Measurements from ENCODE around the gene GPR34.
"Not testable (repeated sequence)": the region's sequence is repeated elsewhere in the genome, so short reads cannot be mapped to it uniquely, and the experiment has no call there.

The GPR34 gene

GRCh38 chrX:41693024-41693423, 4.3 kb downstream of the GPR34 start:
- DNase-seq (ENCODE audit: low read depth) = no peak

DNA sequence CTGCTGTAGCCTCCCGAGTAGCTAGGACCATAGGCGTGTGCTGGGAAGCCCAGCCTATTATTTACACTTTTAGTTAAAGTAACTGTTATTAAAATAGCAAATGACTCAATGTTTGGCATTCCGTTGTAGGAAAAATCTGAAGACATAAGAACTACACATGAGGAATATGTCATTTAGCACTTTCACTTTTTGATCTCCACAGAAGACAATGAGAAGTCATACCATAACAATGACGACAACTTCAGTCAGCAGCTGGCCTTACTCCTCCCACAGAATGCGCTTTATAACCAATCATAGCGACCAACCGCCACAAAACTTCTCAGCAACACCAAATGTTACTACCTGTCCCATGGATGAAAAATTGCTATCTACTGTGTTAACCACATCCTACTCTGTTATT, 6.7 kb downstream of the GPR34 start:
- peak; percentile 2 for DNase-seq (ENCODE audit: low read depth)

DNA sequence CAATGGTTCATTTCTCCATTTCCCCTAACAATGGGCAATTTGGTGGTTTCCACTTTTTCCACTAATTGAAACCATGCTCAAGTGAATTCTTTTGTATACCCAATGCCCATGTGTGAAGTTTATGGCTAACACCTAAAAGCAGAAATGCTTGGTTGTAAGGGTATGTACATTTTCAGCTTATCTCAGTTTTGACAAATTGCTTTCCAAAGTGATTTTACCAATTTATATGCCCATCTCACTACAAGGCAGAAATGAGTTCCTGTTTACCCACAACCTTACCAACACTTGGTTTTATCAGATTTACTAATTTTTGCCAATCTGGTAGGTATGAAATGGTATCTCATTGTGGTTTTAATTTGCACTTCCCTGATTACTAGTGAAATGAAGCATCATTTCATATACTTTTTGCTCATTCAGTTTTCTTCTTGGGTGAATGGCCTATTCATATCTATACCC, 14.8 kb downstream of the GPR34 start:
- no peak for DNase-seq (ENCODE audit: low read depth)

DNA sequence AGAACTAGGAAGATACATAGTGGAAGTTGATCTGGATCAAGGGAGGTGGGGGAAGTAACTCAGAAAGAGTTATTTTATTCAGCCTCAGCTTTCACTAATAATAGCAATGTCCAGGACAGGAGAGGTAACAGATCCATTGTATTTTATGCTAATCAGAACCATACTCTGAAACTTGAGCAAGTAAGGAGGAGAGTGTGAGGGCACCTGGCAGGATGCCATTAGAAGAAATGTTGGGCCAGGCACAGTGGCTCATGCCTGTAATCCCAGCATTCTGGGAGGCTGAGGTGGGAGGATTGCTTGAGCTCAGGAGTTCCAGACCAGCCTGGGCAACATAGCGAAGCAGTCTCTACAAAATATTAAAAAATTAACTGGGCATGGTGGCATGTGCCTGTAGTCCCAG, 16.3 kb downstream of the GPR34 start:
- DNase-seq (ENCODE audit: low read depth) = no peak

- DNase-seq (ENCODE audit: low read depth) = no peak
These were observed 17.1 kb downstream of the GPR34 start for GRCh38 chrX:41705680-41706374.

DNA sequence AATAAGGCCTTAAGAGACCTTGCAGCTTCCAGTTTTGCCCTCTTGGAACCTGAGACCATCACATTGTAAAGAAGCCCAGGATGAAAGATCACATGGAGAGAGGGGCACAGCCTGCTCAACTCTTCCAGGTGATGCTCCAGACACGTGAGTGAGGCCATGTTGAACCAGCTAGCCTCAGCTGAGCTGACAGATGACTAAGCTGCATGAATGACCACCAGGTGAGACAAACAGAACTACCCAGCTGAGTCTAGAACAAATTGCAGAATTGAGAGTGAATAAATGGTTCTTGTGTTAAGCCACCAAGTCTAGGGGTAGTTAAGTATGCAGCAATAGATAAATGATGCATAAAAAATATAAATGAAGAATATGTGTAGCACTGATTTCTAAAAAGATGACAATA, 18.4 kb downstream of the GPR34 start:
- no peak for DNase-seq (ENCODE audit: low read depth)

GRCh38 chrX:41708486-41708885, 19.7 kb downstream of the GPR34 start:
- DNase-seq (ENCODE audit: low read depth) = no peak

DNA sequence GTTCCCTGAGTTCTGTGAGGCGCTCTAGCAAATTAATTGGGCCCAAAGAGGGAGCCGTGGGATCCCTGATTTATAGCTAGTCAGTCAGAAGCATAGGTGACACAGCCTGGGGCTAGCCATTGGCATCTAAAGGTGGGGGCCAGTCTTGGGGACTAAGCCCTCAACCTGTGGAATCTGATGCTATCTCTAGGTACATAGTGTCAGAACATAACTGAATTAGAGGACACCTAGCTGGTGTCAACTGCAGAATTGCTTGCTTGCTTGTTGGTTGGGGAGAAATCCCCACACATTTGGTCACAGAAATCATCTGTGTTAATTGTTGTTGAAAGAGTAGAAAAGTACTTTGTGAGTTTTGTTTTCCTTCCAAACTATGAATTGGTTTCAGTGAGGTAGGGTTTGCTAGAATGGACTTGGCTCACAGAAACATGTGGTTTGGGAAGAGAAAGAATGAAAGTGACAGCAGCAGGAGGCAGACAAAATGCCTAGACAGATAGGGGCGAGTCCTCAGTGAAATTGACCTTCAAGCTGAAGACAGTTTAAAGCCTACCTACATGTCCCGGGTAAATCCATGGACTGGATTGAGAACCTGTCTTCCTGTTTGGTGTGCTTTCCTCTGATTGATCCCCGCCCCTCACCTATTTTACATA, 22.4 kb downstream of the GPR34 start:
- no peak for DNase-seq (ENCODE audit: low read depth)

GRCh38 chrX:41716222-41716621, 27.4 kb downstream of the GPR34 start:
- DNase-seq (ENCODE audit: low read depth) = no peak

DNA sequence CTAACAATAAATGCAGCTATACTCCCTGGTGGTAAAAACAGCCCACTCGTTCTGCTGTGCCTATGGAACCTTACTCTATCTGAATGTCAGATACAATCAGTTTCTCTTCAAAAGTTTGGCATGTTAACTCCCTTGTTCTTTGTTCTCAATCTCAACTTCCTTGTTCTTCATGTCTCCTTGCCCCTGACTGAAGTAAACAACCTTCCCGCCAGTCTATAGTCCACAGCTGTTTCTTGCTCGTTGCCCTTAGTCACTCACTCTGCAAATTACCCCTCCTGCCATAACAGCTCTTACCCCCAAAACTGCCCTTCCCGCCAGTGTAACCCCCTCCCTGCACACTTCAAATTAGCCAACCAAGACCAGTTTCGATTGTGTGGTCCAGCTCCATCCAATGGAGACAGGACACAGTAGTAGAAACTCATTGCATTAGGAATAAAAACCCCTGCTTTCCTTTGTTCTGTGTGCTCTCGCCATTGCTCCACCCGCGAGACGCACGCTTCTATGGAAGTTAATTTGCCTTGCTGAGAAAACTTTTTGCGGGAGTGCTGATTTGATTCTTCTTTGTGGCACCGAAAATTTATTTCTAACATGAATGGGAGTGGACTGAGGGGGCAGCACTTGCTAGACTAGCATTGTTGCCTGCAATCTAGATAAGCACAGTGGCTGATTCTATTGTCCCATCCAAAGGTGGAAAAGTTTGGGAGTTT, 28.1 kb downstream of the GPR34 start:
- no peak for DNase-seq (ENCODE audit: low read depth)

DNA sequence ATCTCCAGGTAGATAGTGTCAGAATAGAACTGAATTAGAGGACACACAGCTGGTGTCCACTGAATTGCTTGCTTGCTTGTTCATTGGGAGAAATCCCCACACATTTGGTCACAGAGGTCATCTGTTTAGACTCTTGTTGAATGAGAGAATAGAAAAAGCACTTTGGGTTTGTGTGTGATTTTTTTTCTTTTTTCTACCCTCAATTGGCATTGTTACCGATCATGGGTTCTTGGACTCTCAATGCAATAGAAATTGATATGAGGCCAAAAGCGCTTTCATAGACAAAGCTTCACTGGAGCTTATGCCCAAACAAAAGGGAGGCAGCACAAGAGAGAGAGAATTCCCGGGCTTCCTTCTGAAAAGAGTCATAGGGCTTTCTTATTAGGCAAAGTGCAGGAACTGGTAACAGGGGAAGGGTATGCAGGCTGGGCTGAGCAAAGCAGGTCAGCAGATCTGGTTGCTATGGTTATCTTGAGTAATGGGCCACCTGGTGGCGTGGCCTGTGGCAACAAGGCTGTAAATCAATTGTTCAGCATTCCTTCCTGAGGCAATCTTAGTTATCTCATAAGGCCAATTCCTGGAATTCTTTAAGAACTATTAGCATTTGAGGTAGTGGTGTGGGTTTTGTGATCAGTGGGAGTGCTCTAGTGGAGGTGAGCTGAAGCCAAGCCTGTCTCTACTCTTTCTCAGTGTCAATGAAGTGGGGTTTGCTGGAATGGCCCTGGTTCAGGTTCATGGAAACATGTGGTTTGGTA, 29.9 kb downstream of the GPR34 start:
- DNase-seq (ENCODE audit: low read depth) = no peak

GRCh38 chrX:41719610-41720009, 30.8 kb downstream of the GPR34 start:
- DNase-seq (ENCODE audit: low read depth) = not testable (repeated sequence)

GRCh38 chrX:41720125-41720779, 31.5 kb downstream of the GPR34 start:
- peak; percentile 42 for DNase-seq (ENCODE audit: low read depth)

GRCh38 chrX:41721590-41721989, 32.8 kb downstream of the GPR34 start:
- no peak for DNase-seq (ENCODE audit: low read depth)

GRCh38 chrX:41722214-41722613, 33.4 kb downstream of the GPR34 start:
- no peak for DNase-seq (ENCODE audit: low read depth)

GRCh38 chrX:41722816-41723618, 34.2 kb downstream of the GPR34 start:
- DNase-seq (ENCODE audit: low read depth) = no peak

DNA sequence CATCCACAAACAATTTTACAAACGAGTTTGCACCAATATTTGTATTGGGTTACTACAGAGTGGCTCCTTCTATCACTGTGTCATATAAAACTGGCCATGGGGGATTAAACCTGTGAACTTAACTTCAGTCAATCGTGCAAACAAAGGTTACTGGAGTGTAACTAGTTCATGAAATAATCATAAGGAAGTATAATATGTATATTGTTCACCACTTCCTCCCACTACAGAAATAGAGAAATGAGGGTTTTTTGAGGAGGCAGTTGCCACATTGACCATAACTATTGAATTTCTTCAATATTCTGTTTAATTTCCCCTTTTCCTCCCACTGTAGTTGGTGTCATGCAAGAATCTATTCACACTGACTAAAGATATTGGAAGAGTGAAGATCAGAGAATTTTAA, 35.1 kb downstream of the GPR34 start, which contains the start of gene GPR82:
GPR82 (plus strand) TSS at position 356 of the 400 bp plus-strand sequence. CDS start 2,846 bp downstream, outside the sequence.
- no peak for DNase-seq (ENCODE audit: low read depth)

- DNase-seq (ENCODE audit: low read depth) = no peak
These were observed 39.4 kb downstream of the GPR34 start for GRCh38 chrX:41728125-41728524.

DNA sequence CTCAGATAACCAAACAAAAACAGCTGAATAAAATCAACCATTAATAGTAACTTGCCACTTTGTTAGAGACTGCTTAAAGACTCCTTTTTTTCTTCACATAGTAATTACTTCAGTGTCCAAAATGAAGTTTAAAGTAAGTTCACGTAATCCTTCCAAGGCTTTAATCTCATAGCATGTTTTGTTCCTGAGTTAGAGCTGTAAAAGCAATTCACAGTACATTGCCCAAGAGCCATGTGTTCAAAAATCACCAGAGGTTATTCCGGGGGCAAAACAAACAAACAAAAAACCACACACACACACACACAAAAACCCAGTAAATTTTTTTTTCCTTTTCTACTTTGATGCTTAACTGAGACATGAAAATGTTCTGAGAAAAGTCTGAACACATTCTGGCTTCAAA, 41.3 kb downstream of the GPR34 start:
- DNase-seq (ENCODE audit: low read depth) = no peak

GRCh38 chrX:41732260-41732659, 43.5 kb downstream of the GPR34 start:
- DNase-seq (ENCODE audit: low read depth) = no peak

DNA sequence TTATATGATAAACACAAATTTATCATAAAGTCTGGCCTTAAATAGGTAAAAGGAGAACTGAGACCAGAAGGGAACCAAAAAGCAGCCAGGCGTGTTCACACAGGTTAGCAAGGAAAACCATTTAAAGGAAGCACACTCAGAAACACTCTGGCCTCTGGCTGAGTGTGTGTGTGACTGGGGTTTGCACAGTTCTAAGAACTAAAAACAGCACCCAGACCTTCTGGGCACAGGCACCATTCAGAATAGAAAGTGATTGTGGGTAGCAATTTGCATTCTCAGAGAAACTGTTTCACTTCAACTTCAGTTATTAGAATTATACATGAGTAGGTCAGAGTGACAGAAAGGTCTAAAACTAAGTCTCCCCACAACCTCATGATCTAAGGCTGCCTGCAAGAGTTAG, 45.2 kb downstream of the GPR34 start:
- DNase-seq (ENCODE audit: low read depth) = no peak

Data from stimulated activated CD8-positive, alpha-beta memory T cell treated with anti-CD3 and anti-CD28 coated beads, Interleukin-4, amount 100 ng/mL, for 24 hours (primary cell).